H1 (cell line): Measurements from ENCODE around the gene ELFN1. TPM values are rescaled to one million over a fixed set of nuclear protein-coding genes. Genes with fewer than 3 reads are reported as not detected.

ENCODE experiments used
- ATF2 ChIP-seq: IDR thresholded peaks from 2 replicates; pipeline ENCODE4 v1.6.1; 2012; ENCODE audit warnings: low read length, inconsistent platforms
- CBX8 ChIP-seq: fragments of 300-800, 300-1000 bp; sonication (generic); IDR thresholded peaks from 2 replicates; pipeline ENCODE4 v1.7.1; 2016; ENCODE audit warnings: low read depth, low read length, borderline replicate concordance
- CTCF ChIP-seq, 3 experiments: IDR thresholded peaks; 1 replicate in 2 of 3; 2 replicates in 1 of 3; pipeline versions ENCODE4 v1.5.1 to v1.6.1; 2011; ENCODE audit warnings: low read length in 3 of 3, mild to moderate bottlenecking in 3 of 3, inconsistent platforms in 2 of 3, low read depth in 1 of 3, moderate library complexity in 1 of 3; ENCODE audit not compliant: insufficient read depth in 1 of 3; ENCODE audit errors: control extremely low read depth in 1 of 3
- polyA plus RNA-seq, 7 experiments: library from polyadenylated mRNA; depleted of rRNA in 3 of 7; stranded (reverse) in 5 of 7; unstranded in 2 of 7; fragments of >200 nt in 5 of 7; fragments of 200-250 nt in 2 of 7; gene quantifications; 1 replicate in 5 of 7; 2 replicates in 1 of 7; 4 replicates in 1 of 7; pipeline versions ENCODE4 v1.2.1 to v1.2.3, GENCODE V29; 2011 to 2013; ENCODE audit warnings: missing spikeins in 2 of 7, mixed read lengths in 2 of 7
- total RNA-seq: library from RNA; stranded (reverse); fragmentation: NEBNext Ultra II Directional; extraction: Animal tissue kit (Norgen Biotek cat#: 25700); gene quantifications from 2 replicates; pipeline ENCODE4 v1.2.1, GENCODE V29; 2021

ELFN1 gene
- total and polyA plus RNA-seq, 2 of the 8 experiments (the other 6 are each of a cell fraction or from before 2014, with no cell fraction given): 2.0 to 4.5 TPM

- TF ChIP-seq ATF2 (no peak), CTCF (IDR thresholded peaks at IDR 0.05; ENCODE audit: control extremely low read depth in 1 of 3, insufficient read depth in 1 of 3, low read depth in 1 of 3, low read length in 3 of 3) (no peak), CBX8 (no peak)
These were observed 49.2 kb upstream of the ELFN1 start (continued) for GRCh38 chr7:1620835-1621234.
